Hypothalamus (tissue), 51 donors: ENCODE measurements around the gene ZFY.

Experiments used
- DNase-seq, 51 donors: peaks; one replicate each; lab custom pipeline; 2025; lab: John Stamatoyannopoulos, UW

The ZFY gene

DNA sequence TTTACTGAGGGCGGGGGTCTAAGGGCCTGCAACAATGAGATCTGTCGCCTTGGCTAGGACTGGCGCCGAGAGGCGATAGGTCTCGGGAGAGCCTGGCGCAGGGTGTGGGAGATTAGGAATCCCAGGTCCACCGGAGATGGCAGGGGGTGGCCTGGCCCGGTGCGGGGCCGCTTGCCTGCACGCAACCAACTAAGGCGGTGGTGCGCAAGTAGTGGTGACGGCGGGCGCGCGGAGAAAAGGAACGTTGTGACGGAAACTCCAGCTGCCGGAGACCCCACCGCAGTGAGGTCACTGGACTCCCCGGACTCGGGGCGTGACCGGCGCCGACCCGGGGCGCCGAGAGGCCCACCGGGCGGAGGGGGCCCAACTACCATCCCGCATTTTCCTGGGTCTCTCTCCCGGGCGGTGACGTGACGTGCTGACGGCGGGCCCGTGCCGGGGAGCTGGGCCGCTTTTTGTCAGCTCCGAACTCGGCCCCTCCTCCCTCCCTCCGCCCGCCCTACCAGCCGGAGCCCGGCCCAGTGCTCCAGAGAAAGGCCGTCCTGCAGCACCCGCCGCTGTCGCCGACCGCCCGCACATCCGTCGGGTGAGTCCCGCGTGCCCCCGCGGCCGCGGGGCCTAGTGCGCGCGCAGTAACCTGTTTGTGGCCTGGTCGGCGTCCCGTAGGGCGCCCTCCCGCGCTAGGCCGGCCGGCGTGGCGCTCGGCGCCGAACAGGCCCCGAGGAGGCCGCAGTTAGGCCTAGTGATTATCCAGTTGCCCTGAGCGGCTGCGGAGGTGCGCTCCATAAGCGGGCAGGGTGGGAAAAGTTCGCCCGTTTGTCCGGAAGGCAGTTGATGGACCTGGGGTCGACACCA is at the start of gene ZFY:
Gene ZFY, plus strand, starts transcription at position 521 of the 855 bp plus-strand sequence. CDS start 18,556 bp downstream, outside the sequence.
- DNase-seq, result peak in 30 of 51 donors; percentile 7 to 82 (median 48)

DNA sequence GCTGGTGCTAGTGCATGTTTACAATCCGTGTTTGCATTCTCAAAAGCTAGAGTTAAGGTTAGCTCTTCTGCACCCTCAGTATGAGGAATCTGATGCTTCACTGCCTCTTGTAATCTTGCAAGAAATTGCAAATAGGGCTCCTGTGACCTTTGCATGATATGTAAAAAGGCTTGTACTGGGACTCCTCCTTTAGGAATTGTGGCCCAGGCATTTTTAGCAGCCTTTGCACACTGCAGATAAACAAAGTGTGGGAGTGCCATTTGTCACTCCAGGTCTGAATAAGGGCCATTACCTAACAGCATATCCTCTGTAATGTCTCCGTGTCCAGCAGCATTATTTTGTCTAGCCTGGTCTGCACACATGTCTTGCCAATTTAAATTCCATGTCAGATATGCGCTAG is 49.3 kb upstream of the ZFY start:
- DNase-seq, result no peak

DNA sequence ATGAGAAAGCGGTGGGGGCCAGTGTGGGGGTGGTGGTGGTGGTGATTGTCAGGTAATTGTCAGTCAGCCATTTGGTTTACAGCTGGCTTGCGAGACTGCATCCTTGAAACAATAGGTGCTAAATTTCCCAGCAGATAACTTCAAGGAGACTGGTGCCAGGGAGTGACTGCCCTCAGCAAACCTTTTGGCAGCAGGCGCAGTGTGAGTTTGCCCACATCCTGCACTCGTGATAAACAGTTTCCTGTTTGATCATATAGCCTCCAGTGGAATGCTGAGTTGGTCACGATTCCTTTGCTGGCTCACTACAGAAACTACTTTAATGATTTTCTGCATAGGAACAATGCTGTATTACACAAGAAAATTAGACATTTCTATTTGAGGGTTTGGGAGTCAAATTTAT is 47.8 kb upstream of the ZFY start:
- DNase-seq, result no peak

DNA sequence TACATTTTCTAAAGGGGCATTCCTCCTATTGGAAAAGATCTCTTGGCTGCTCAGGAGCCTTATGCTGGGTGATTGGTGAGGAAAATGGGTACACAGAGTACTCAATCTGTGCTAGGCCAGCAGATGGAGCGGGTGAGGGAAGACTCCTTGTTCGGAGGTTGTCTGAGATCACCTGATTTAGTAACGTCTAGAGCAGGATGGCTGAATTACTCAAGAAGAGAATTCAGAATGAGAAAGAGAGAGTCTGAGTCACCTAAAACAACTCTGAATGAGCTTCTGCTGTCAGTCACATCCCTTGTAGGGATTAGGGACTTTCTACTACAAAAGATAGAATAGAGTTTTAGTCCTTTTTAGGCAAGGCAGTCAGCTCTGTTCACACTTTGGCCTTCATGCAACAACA is 47.2 kb upstream of the ZFY start:
- DNase-seq, result no peak

DNA sequence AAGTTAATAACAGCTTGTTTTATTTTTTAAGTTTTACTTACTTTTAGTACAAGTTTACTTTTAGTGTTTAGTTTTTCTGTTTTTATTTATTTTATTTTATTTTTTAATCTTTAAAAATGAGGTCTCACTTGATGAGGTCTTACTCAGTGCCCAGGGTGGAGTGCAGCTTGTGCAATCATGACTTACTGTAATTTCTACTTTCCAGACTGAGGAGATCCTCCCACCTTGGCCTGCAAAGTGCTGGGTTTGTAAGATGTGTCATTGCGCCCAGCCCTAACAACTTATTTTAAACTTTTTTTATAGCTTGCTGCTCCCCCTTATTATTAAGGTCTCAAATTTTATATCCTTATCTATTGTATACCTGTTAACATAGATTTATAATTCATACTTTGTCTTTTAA is 41.7 kb upstream of the ZFY start:
- DNase-seq, result no peak

DNA sequence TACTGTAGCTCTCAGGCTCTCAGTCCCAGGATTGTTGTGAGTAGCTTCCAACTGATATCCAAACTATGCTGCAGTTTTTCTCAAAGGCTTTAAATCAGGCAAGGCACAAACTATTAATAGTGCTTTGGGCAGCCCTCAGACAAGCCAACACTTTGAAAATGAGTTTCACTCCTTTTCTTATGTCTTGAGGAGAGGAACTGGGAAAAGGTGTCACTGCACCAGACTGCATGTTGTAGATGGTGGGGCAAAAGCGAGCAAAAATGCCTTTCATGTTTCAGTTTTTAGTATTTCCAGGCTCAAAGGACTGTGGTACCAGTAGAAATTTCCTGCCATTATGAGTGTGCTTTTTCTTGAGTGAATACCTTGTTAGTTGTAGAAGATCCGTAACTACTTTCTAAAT is 39.1 kb upstream of the ZFY start:
- no peak for DNase-seq

DNA sequence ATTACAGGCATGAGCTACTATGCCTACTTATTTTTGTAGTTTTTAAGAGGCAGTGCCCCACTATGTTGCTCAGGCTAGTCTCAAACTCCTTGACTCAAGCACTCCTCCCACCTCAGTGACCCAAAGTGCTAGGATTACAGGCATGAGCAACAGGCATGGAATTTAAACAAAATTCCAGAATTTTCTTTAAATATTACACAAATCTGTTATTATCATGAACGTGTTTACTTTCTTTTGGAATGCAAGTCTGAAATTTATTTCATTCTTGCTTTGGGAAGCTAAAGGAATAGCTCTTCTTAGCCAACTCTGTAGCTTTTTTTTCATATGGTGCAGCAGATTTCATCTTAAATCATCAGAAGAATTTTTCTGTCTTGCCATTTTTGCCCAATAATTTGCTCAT is 27.8 kb upstream of the ZFY start:
- no peak for DNase-seq

DNA sequence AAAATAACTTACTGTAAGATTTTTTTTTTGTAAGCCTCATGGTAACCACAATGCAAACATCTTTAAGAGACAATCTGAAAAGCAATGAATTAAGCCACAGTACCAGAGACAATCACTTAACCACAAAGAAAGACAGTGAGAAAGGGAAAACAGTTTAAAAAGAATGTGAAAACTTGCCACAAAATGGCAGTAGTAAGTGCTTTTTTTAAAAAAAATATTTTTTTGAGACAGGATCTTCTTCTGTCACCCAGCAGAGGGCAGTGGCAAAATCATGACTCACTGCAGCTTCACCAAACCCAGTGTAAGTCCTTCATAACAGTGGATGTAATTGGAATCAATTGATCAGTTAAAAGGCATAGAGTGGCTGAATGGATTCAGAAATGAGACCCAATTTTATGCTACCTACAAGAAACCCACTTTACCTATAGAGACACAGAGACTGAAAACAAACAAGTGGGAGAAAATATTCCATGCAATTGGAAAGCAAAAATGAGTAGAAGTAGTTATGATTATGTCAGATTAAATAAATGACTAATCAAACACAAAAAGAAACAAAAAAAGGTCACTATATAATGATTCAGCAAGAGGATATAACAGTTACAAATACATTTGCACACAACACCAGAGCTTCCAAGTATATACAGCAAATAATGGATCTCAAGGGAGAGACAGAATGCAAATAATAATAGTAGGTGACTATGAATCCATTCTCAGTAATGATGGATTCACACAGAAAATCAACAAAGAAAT is 21.9 kb upstream of the ZFY start:
- DNase-seq, result peak in 1 of 51 donors; percentile 0

DNA sequence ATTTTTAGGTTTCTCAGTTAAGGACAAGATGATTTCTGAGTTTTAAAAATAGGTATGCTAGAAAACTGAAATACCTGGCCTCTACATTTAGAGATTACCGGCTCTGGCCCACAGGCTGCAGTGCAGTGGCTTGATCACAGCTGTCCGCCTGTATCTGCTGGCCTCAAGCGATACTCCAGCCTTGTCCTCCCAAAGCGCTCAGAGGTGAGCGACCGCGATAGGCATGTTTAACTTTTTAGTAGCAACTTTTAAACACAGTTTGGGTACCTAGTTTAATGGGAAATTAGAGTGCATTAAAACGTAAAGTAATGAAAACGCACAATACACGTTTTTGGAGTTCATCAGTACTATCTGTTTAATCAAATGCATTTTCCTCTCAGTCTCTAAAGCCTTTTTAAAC is 1.1 kb upstream of the ZFY start:
- peak in 7 of 51 donors; percentile 0 to 6 (median 0) for DNase-seq

DNA sequence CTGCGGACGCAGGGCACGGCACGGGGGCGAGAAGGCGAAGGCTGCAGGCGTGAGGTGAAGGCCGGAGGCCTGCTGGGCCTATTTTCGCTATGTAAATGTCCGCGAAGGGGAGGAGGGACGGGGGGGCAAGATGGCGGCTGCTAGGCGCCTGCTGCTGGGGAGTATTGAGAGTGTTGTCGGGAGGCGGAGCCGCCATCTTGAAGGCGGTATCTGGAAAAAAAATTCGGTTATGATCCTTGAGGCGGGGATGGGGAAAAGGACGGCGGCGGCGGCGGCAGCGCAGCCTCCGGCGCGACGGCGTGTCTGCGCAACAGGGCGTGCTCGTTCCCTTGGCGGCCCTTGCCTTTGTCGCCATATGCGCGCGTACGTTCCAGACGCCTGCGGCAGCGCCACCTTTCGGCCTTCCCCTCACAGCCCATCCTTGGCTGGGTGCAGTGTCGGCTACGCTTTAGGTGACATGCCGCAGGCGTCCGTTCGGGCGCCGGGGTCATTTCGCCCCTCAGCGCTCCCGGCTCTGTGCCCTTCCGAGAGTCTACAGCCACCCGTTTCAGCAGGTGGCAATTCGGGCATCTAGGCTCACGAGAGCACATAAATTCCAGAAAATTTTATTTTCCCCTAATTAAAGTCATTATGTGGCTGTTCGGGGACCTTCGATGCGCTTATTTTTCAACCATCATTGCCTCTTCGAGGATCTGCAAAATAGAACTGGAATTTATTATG is 695 bp downstream of the ZFY start:
- peak in 32 of 51 donors; percentile 27 to 94 (median 78) for DNase-seq

DNA sequence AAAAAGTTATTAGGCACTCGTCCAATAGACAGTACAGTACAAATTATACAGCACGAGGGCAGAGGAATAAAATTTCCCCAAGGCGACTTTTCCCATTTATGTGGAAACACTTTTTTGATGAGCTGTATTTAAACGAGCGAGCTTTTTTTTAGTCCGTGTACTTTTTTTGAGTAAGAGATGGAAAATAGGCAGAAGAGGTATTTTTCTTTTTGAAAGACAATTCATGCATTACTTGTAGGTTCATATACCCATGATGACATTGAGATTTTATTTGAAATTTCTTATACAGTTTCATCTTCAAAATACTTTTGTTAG is 1.2 kb downstream of the ZFY start:
- DNase-seq, result no peak

DNA sequence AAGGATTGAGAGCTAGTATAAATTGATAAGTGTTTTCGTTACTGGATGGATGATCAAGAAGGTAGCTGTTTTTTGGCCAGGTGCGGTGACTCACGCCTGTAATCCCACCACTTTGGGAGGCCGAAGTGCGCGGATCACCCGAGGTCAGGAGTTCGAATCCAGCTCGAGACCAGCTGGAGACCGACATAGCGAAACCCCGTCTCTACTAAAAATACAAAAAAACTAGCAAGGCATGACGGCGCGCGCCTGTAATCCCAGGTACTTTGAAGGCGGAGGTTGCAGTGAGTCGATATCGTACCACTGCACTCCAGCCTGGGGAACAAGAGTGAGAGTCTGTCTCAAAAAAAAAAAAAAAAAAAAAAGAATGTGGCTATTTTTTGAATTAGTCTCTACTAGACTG is 2.0 kb downstream of the ZFY start:
- DNase-seq, result peak in 1 of 51 donors; percentile 0

DNA sequence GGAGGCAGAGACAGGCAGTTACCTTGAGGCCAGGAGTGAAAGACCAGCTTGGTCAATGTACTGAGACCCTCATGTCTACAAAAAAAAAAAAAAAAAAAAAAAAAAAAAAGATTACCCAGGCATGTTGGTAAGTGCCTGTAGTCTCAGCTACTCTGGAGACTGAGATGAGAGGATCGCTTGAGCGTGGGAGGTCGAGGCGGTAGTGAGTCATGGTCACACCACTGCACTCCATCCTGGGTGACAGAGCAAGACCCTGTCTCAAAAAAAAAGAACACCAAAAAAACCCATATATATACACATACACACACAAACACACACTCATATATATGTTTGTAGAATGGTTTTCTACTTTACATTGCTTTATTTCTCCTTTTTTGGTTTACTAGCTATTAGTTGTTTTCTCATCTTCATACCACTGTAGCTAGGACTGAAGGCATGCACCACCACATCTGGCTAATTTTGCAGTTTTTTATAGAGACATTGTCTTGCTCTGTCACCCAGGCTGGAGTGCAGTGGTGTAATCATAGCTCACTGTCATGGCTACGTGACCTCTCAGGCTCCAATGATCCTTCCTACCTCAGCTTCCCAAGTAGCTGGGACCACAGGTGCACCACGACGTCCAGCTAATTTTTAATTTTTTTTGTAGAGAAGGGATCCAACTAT is 14.5 kb downstream of the ZFY start:
- DNase-seq, result no peak

DNA sequence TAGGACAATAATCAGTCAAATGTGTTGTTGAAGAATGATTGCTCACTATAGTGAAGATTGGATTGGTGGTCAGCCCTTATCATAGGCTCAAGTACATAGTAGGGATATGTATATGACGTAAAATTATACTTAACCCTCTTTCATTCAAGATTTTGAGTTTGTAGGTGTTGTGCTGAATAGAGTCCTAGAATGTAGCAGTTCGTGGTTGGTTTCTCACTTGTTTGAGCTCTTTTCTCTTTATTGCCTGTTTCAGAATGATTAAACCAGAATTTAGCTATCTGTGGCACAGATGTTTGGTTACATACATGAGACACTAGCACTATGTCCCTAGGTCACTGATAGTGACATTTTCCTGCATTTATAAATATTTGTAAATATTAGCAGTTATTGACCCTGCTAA is 15.5 kb downstream of the ZFY start:
- no peak for DNase-seq

DNA sequence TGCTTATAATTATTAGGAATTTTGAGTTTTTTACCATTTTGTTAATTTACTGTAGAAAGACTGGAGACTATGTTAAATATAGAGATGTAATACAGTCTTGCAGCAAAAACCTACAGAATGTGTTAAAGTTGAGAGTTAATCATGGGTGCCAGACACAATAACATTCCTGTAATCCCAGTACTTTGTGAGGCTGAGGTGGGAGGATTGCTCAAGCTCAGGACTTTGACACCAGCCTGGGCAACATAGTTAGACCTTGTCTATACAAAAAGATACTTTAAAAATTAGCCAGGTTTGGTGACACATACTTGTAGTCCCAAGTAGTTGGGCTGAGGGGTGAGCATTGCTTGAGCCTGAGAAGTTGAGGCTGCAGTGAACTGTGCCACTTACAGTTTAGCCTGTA is 17.7 kb downstream of the ZFY start:
- no peak for DNase-seq

DNA sequence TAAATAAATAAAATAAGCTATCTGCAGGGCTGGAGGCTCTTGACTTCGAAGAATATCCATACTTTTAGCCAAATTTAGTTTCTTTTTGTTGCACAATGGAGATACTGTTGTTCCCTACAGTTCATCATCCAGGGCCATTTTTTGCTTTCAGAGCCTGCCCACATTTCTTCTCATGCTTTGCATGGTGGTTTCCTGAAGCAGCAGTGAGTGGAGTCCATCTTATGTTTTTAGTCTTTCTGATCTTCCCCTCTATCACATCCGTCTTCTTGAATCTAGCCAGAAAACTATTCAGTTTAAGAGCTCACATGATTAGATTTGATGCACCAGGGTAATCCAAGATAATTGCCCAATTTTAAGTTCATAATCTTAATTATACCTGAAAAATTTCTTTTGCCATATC is 19.6 kb downstream of the ZFY start:
- DNase-seq, result no peak

DNA sequence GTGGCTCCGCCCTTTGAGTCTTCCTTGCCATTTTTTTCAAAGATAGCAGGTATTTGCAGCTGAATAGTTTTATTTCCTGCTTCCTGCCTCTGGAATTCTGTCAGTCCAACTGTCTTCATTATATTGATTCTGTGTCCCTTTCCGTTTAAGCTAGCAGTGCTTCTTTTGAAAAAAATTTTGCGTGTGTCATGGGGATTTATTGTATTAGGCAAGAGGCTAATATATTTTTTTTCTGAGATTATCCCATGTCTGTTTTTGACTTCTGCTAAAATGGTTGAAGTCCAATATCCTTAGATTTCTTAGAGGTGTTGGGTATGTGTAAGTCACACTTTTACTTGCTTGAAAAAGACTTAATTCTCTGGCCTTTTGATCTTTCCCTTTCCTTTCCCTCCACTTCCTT is 20.4 kb downstream of the ZFY start:
- DNase-seq, result no peak

DNA sequence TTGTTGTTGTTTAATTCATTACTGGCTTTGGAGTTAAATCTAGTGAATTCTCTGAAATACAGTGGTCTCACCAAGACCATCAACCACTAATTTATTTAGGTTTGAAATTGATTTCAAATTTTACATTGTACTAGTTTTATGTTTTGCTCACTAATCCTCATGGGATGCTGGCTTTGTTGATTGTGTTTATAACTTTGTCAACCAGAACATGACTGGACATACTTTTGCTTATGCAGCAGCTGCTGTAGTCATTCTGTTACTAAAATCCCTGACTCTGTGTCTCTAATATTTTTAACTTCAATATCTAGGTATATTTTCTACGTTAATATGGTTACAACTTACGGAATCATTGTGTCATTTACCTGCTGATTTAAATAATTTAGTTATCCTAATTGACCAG is 26.9 kb downstream of the ZFY start:
- no peak for DNase-seq

DNA sequence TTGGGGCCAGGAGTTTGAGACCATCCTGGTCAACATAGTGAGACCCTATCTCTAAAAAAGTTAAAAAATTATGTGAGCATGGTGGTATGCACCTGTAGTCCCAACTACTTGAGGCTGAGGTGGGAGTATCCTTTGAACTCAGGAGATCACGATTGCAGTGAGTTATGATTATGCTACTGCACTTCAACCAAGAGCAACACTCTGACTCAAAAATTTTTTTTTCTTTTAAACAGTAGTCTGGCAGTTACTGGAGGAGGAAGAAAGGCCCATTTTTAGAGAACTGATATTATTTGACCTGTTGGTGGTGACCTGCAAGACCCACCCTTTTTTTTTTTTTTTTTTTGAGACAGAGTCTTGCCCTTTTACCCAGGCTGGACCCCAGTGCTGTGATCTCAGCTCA is 29.6 kb downstream of the ZFY start:
- DNase-seq, result no peak

DNA sequence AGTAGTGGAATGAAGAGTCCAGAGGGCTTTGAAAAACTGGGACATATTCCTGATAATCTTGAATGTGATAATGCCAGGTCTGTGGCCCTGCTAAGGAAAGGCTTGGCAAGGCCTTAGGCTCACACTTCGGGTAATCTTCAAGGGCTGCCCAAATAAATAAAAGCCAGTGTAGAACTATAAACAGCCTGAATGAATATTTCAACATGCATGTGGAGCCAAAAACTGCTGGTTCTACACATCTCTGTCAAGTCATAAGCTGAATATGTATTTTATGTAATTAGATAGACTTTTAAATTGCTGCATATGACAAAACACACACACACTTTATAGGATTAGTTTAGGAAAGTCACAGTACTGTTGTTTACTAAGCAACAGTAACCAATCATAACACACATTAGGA is 30.4 kb downstream of the ZFY start:
- DNase-seq, result no peak

DNA sequence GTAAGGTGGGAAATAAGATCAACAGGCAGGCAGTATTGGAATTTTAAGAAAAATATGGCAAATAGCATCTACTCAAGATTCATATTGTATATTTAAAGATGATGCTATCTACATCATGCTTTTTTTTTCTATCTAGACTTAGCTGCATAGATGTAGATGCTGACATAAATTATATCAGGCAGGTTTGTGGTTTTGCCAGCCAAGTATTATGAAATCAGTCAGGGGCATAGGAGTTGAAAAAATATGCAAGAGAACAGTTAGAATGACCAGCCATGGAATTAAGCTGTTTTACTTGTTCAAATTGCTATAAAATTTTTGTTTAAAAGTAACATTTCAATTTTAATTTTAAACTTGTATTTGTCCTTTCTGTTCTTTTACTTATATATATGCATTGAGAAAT is 34.4 kb downstream of the ZFY start:
- no peak for DNase-seq
